Endothelial cell of umbilical vein (primary cell): ENCODE data around the gene TTC34. TPM values are rescaled to one million over a fixed set of nuclear protein-coding genes. Genes with fewer than 3 reads are reported as not detected.

ENCODE experiments used
- BruUV-seq: library from RNA; stranded (reverse); fragments of 400-500 nt; replicated peaks from 2 replicates; lab custom pipeline; 2021; lab: Mats Ljungman, UMichigan
- CTCF ChIA-PET: fragments of 300-600, 350-600 bp; sonication (Branson Sonifier 250); formaldehyde crosslinking; loops from one replicate; lab custom pipeline; 2021; ENCODE audit warnings: antibody characterized with exemption, inconsistent platforms; lab: Charles Lee
- POLR2A ChIA-PET: fragments of 300-600, 350-600 bp; sonication (Branson Sonifier 250); formaldehyde crosslinking; loops from one replicate; lab custom pipeline; 2021; ENCODE audit warnings: antibody characterized with exemption, inconsistent platforms; lab: Charles Lee
- DNase-seq: peaks from one replicate; pipeline ENCODE4 v3.0.0-alpha.2; 2011; ENCODE audit warnings: low read depth, low spot score
- FAIRE-seq: peaks from 2 replicates; lab custom pipeline; 2011; peaks lifted over from hg19 to GRCh38; lab: Jason Lieb, UNC
- H2AFZ ChIP-seq: 2 replicates; pipeline ENCODE4 v1.6.0; 2012; ENCODE audit warnings: low read depth, low read length, control low read depth, inconsistent platforms
- H3K27ac ChIP-seq: 2 replicates; pipeline ENCODE4 v1.5.1; 2011; ENCODE audit warnings: low read depth, mild to moderate bottlenecking, control low read depth, low read length, moderate library complexity; ENCODE audit not compliant: insufficient read depth
- H3K27me3 ChIP-seq, 2 experiments: 2 replicates each; pipeline versions ENCODE4 v1.6.0 to v1.6.1; 2011; ENCODE audit warnings: low read length in 2 of 2, mixed read lengths in 1 of 2; ENCODE audit not compliant: control insufficient read depth in 2 of 2, insufficient read depth in 2 of 2
- H3K36me3 ChIP-seq, 2 experiments: 2 replicates in 1 of 2; 3 replicates in 1 of 2; pipeline ENCODE4 v1.5.1; 2011; ENCODE audit warnings: low read length in 2 of 2, mild to moderate bottlenecking in 1 of 2, moderate library complexity in 1 of 2; ENCODE audit not compliant: control insufficient read depth in 2 of 2, insufficient read depth in 2 of 2; ENCODE audit errors: extremely low read depth in 1 of 2
- H3K4me1 ChIP-seq: 3 replicates; pipeline ENCODE4 v1.5.1; 2011; ENCODE audit warnings: mild to moderate bottlenecking, low read length; ENCODE audit not compliant: control insufficient read depth, insufficient read depth; ENCODE audit errors: extremely low read depth
- H3K4me2 ChIP-seq: 2 replicates; pipeline ENCODE4 v1.6.1; 2011; ENCODE audit warnings: low read length, control low read depth, mixed read lengths; ENCODE audit not compliant: insufficient read depth
- H3K4me3 ChIP-seq, 3 experiments: fragments of 200-600 bp in 1 of 3; sonication (generic), shearing (Covaris generic) in 1 of 3; replicated peaks in 1 of 3; 2 replicates each; pipeline ENCODE4 v1.5.1; 2011 to 2016; ENCODE audit warnings: control low read depth in 3 of 3, low read length in 3 of 3, mild to moderate bottlenecking in 2 of 3, inconsistent platforms in 1 of 3, low read depth in 1 of 3, moderate library complexity in 1 of 3; ENCODE audit not compliant: insufficient read depth in 1 of 3
- H3K79me2 ChIP-seq: 2 replicates; pipeline ENCODE4 v1.6.0; 2012; ENCODE audit warnings: low read length, inconsistent platforms; ENCODE audit not compliant: control insufficient read depth, insufficient read depth
- H3K9ac ChIP-seq: replicated peaks from 2 replicates; pipeline ENCODE3; 2011; ENCODE audit warnings: low read length, control low read depth; ENCODE audit not compliant: insufficient read depth; ENCODE audit errors: extremely low read depth
- H3K9me1 ChIP-seq: replicated peaks from 3 replicates; pipeline ENCODE4 v1.6.0; 2011; ENCODE audit warnings: mild to moderate bottlenecking, low read length; ENCODE audit not compliant: control insufficient read depth, insufficient read depth; ENCODE audit errors: extremely low read depth
- H3K9me3 ChIP-seq: replicated peaks from 2 replicates; pipeline ENCODE4 v1.5.1; 2012; ENCODE audit warnings: low read length, inconsistent platforms; ENCODE audit not compliant: control insufficient read depth, insufficient read depth
- H4K20me1 ChIP-seq: replicated peaks from 2 replicates; pipeline ENCODE3; 2011; ENCODE audit warnings: mild to moderate bottlenecking, low read length; ENCODE audit not compliant: control insufficient read depth, insufficient read depth; ENCODE audit errors: extremely low read depth
- CTCF ChIP-seq, 2 donors: IDR thresholded peaks; 1 replicate in 1 of 2; 2 replicates in 1 of 2; pipeline ENCODE4 v1.5.1; 2011; ENCODE audit warnings: low read length in 2 of 2, mild to moderate bottlenecking in 2 of 2, moderate library complexity in 2 of 2, control low read depth in 1 of 2, inconsistent platforms in 1 of 2, low read depth in 1 of 2; ENCODE audit not compliant: insufficient read depth in 1 of 2; ENCODE audit errors: extremely low read depth in 1 of 2
- GATA2 ChIP-seq: IDR thresholded peaks from 2 replicates; pipeline ENCODE4 v1.7.0; 2011; ENCODE audit warnings: low read depth, mild to moderate bottlenecking, moderate library complexity, mixed read lengths, low read length; ENCODE audit not compliant: insufficient read length, insufficient read depth
- MYC ChIP-seq: IDR thresholded peaks from one replicate; pipeline ENCODE4 v1.6.1; 2011; ENCODE audit warnings: mild to moderate bottlenecking, low read depth, low read length
- POLR2AphosphoS5 ChIP-seq: IDR thresholded peaks from 2 replicates; pipeline ENCODE4 v1.6.1; 2012; ENCODE audit warnings: low read depth, mild to moderate bottlenecking, control low read depth, low read length, moderate library complexity; ENCODE audit not compliant: insufficient read depth
- dilution Hi-C: fragments of 300-500 bp; cut with MboI; formaldehyde crosslinking; loops from one replicate; pipeline ENCODE4 v1.15.0; 2019; ENCODE audit warnings: low sequenced_read_pairs; ENCODE audit not compliant: extremely low pct_ligation_motif_present
- intact Hi-C: fragments of 100-400 bp; cut with micrococcal nuclease; formaldehyde crosslinking; loops from one replicate; pipeline ENCODE4 v1.10.0; 2022
- polyA plus RNA-seq, 4 experiments: library from polyadenylated mRNA; depleted of rRNA in 3 of 4; stranded (reverse) in 3 of 4; unstranded in 1 of 4; fragments of >200 nt; gene quantifications; 2 replicates each; pipeline versions ENCODE4 v1.2.1 to v1.2.3, GENCODE V29; 2011 to 2012; ENCODE audit warnings: missing spikeins in 1 of 4
- total RNA-seq: library from RNA; stranded (reverse); gene quantifications from 2 replicates; pipeline ENCODE4 v1.2.3, GENCODE V29; 2021

The TTC34 gene
- total and polyA plus RNA-seq, 2 donors (not counting 3 experiments of a cell fraction or from before 2014, with no cell fraction given): 0.08 to 0.77 TPM

- no peaks in the 10 kb centered on the region for H3K9me1 ChIP-seq
- ChIA-PET CTCF (no interaction called here), POLR2A (no interaction called here)
- no peaks in the 10 kb centered on the region for H4K20me1 ChIP-seq
- no peak for TF ChIP-seq POLR2AphosphoS5
- peak in 1 of 2 donors; percentile 27 for TF ChIP-seq CTCF (IDR thresholded peaks at IDR 0.05; ENCODE audit: extremely low read depth in 1 of 2, insufficient read depth in 1 of 2, low read depth in 1 of 2, low read length in 2 of 2)
- no peak for TF ChIP-seq GATA2
- H3K27ac ChIP-seq: no peak overlapping the region
- BruUV-seq: no TSS peak
- no peaks in the 10 kb centered on the region for H3K4me1 ChIP-seq
- DNase-seq (no peak), FAIRE-seq (no peak)
- no peak overlapping the region for H3K9ac ChIP-seq
- no peak overlapping the region for H2AFZ ChIP-seq
- no peak overlapping the region for H3K4me2 ChIP-seq
- dilution Hi-C loops (no loop called here), intact Hi-C loops (no loop called here)
- H3K36me3 ChIP-seq: no peaks in the 10 kb centered on the region
- H3K4me3 ChIP-seq: no peak overlapping the region
- no peaks in the 10 kb centered on the region for H3K79me2 ChIP-seq
- H3K27me3 ChIP-seq: no peaks in the 10 kb centered on the region
- H3K9me3 ChIP-seq: no peaks in the 10 kb centered on the region
Measured at GRCh38 chr1:2821966-2822620, 20.6 kb upstream of the TTC34 start.

GRCh38 chr1:2821373-2821955 is 20.0 kb upstream of the TTC34 start:
- no peak overlapping the region for H3K4me3 ChIP-seq
- no peaks in the 10 kb centered on the region for H3K79me2 ChIP-seq
- no peaks in the 10 kb centered on the region for H3K9me3 ChIP-seq
- no peaks in the 10 kb centered on the region for H3K4me1 ChIP-seq
- intact Hi-C loops: no loop called here
- H3K9me1 ChIP-seq: no peaks in the 10 kb centered on the region
- no peak overlapping the region for H3K4me2 ChIP-seq
- no peak for DNase-seq
- BruUV-seq: no TSS peak
- no peak for FAIRE-seq
- TF ChIP-seq CTCF (IDR thresholded peaks at IDR 0.05; ENCODE audit: extremely low read depth in 1 of 2, insufficient read depth in 1 of 2, low read depth in 1 of 2, low read length in 2 of 2) (no peak), MYC (no peak)
- no peaks in the 10 kb centered on the region for H4K20me1 ChIP-seq
- H3K9ac ChIP-seq: no peak overlapping the region
- H3K36me3 ChIP-seq: no peaks in the 10 kb centered on the region
- dilution Hi-C loops: no loop called here
- CTCF ChIA-PET: no interaction called here
- H3K27me3 ChIP-seq: no peaks in the 10 kb centered on the region
- no peak overlapping the region for H2AFZ ChIP-seq
- no peak overlapping the region for H3K27ac ChIP-seq
- POLR2A ChIA-PET: no interaction called here
